Kidney capillary endothelial cell (primary cell): ENCODE measurements around the gene HBG1.
"Not testable (repeated sequence)": the region's sequence is repeated elsewhere in the genome, so short reads cannot be mapped to it uniquely, and the experiment has no call there.

ENCODE experiments used
- DNase-seq: peaks from one replicate; pipeline ENCODE4 v3.0.0-alpha.2; 2018; ENCODE audit warnings: low spot score

The HBG1 gene

DNA sequence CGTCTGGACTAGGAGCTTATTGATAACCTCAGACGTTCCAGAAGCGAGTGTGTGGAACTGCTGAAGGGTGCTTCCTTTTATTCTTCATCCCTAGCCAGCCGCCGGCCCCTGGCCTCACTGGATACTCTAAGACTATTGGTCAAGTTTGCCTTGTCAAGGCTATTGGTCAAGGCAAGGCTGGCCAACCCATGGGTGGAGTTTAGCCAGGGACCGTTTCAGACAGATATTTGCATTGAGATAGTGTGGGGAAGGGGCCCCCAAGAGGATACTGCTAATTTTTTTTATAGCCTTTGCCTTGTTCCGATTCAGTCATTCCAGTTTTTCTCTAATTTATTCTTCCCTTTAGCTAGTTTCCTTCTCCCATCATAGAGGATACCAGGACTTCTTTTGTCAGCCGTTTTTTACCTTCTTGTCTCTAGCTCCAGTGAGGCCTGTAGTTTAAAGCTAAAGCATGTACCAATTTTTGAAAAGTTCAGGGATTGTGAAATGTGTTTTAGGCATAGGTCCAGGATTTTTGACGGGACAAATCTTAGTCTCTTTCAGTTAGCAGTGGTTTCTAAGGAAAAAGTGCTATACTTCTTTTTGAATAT, at the start of gene HBG1:
TSS of gene HBG1 (minus strand) at position 51 of the 590 bp plus-strand sequence. CDS start 53 bp downstream, outside the sequence.
- not testable (repeated sequence) for DNase-seq

DNA sequence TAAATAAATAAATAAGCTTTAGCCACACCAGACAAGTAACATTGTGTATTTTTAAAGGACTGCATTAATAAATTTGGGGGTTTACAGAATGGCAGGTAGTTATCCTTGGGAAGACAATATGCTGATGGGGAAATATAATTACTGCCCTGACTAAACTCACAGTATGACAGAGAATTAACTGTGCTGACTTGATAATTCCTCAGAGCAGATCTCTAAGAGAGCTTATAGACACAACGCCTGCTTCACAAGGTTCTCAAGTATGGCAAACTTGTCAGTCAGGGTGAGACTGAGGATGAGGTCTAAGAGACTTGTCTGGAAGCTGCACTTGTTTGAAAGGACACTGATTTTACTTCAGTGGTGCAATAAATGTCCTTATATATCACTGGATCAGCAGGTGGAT, 48.8 kb upstream of the HBG1 start:
- no peak for DNase-seq

DNA sequence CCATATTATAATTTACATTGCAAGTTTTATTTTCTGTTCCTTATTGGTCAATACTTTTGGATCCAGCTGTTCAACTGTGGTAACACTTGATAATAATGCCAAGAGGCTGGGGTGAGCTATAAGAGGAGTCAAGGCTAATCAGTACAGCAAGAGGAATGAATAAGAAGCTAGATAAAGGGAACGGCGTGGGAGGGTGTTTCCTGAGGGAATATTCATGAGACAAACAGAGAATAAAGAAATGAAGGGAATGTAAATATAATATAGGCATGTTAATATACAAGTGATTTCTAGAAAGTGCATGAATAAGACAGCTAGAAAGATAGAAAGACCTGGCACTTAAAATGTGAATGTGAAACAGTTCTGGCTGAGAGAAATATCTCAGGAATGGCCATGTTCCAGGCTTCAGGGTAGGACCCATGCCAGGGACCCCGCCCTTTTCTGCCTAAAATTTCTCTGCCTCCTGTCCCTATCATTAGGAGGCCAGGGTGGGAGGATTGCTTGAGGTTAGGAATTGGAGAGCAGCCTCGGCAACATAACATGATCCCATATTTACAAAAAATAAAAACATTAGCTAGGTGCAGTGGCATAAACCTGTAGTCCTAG, 48.2 kb upstream of the HBG1 start:
- no peak for DNase-seq

DNA sequence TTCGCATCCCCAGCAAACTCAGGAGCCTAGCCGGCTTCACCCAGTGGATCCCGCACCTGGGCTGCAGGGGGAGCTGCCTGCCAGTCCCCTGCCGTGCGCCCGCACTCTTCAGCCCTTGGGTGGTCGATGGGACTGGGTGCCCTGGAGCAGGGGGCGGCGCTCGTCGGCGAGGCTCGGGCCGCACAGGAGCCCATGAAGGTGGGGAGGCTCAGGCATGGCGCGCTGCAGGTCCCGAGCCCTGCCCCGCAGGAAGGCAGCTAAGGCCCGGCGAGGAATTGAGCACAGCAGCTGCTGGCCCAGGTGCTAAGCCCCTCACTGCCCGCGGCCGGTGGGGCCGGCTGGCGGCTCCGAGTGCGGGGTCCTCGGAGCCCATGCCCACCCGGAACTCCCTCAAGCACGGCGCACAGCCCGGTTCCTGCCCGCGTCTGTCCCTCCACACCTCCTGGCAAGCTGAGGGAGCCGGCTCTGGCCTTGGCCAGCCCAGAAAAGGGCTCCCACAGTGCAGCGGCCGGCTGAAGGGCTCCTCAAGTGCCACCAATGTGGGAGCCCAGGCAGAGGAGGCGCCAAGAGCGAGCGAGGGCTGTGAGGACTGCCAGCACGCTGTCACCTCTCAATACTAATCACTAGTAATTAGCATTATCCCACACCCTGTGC, 44.8 kb upstream of the HBG1 start:
- DNase-seq: not testable (repeated sequence)

DNA sequence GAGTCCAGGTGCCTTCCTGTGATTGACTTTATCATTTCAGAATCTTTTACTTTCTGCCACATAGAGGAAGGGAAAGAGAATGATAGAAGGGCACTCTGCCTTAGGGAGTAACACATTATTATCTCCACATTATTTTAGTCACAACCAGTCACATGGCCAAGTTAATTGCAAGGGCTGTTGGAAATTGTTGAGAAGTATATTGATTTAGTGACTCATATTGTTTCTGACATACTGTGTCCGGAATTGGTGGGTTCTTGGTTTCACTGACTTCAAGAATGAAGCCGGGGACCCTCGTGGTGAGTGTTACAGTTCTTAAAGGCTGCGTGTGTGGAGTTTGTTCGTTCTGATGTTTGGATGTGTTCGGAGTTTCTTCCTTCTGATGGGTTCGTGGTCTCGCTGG, 43.4 kb upstream of the HBG1 start:
- no peak for DNase-seq

DNA sequence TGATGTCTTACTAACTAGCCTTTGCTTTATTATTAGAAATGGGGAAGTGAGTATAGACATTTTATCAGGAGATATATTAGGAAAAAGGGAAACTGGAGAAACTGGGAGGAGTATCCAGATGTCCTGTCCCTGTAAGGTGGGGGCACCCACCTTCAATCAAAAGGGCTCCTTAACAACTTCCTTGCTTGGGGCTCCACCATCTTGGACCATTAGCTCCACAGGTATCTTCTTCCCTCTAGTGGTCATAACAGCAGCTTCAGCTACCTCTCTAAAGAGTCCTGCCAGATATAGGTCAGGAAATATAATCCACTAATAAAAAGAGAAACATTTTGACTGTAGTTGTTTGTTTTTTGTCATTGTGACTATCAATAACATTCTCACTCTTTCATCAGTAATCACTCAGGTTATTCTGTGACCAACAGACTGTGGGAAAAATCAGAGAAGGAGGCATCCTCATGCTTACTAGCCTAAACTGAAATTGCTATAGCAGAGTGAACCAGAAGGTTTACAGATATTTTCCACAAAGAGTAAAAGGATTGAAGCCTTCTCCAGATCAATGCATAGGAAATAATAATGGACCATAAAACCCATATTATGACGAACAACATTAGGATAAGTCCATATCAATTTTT, 41.7 kb upstream of the HBG1 start:
- peak; percentile 29 for DNase-seq

DNA sequence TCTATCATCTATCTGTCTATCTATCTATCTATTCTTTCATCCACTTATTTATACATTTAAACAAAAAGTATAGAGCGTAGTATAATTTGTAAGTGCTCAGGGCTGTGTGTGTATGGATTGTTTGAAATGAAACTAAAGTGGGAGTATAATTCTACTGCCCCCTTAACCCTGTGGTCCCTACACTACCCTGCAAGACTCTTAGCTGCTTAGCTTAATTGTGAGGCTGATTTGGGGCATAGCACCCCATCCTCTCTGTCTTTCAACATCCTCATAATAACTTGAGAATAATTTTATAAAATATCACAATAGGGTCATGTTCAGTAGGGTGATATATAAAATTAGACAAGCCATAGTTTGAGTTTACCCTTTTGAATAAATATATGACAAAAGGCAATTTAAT, 40.4 kb upstream of the HBG1 start:
- no peak for DNase-seq

DNA sequence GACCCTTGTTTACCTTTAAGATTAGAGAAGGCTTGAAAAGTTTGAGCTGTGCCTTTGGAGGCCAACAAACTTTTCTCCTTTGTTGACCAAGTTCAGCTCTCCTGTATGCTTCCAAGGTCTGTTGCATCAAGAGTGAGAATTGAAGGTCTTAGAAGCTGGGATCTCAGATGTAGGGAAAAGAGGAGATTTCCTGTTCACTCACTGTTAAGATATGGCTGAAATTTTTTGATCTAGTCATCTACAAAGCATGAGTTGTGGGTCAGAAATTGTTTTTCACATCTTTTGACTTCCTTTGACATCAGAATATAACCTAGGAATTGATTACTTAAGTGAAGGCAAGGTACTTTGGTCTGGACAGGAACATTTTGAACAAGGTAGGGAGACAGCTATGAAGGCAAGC, 40.0 kb upstream of the HBG1 start:
- no peak for DNase-seq

DNA sequence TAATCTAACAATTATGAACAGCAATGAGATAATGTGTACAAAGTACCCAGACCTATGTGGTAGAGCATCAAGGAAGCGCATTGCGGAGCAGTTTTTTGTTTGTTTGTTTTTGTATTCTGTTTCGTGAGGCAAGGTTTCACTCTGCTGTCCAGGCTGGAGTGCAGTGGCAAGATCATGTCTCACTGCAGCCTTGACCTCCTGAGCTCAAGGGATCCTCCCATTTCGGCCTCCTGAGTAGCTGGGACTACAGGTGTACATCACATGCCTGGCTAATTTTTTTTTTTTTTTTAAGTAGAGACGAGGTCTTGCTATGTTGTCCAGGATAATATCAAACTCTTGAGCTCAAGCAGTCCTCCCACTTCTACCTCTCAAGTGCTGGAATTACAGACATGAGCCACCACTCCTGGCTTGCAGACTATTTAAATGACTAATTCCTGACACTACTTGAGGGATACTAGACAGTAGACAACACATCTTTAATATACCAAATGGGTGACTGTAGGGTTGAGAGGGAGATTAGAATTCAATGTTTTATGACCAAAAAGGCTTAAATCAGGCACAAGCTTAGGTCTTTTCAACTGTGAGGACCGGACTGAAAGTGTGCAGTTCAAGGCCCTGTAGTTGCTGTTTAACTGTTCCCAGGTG, 39.4 kb upstream of the HBG1 start:
- no peak for DNase-seq

DNA sequence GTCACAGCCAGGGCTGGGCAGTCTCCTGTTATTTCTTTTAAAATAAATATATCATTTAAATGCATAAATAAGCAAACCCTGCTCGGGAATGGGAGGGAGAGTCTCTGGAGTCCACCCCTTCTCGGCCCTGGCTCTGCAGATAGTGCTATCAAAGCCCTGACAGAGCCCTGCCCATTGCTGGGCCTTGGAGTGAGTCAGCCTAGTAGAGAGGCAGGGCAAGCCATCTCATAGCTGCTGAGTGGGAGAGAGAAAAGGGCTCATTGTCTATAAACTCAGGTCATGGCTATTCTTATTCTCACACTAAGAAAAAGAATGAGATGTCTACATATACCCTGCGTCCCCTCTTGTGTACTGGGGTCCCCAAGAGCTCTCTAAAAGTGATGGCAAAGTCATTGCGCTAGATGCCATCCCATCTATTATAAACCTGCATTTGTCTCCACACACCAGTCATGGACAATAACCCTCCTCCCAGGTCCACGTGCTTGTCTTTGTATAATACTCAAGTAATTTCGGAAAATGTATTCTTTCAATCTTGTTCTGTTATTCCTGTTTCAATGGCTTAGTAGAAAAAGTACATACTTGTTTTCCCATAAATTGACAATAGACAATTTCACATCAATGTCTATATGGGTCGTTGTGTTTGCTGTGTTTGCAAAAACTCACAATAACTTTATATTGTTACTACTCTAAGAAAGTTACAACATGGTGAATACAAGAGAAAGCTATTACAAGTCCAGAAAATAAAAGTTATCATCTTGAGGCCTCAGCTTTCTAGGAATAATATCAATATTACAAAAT, 38.6 kb upstream of the HBG1 start:
- no peak for DNase-seq

DNA sequence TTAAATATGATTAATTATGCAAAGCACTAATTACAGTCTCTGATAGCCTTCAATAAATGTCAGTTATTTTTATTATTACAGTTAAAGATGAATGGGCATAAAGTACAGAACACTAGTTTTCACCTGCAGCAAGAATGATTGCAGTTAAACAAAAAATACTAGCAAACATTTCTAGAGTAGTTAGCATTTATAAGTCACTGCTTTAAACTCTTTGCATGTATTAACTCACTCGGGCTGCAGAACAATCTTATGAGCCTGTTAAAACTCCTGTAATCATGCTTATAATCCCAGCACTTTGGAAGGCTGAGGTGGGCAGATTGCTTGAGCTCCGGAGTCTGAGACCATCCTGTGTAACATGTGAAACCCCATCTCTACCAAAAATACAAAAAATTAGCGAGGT, 37.2 kb upstream of the HBG1 start:
- no peak for DNase-seq

DNA sequence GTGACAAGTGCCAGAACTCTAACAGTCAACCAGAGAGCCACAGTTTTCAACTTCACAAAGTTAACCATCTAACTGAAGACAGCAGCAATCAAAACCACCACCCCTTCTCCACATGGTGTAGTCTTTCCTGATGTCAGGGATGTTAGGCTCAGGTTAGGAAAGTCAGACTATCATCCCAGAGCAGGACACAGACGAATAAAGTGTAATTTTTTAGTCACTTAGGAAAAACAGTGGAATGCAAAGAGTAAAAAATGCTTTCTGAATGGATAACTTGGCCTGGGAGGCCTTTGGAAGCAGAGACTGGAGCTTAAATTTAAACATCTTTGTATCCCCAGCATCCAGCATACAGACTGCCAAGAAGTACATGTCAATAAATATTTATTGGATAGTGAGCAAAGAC, 36.7 kb upstream of the HBG1 start:
- no peak for DNase-seq

DNA sequence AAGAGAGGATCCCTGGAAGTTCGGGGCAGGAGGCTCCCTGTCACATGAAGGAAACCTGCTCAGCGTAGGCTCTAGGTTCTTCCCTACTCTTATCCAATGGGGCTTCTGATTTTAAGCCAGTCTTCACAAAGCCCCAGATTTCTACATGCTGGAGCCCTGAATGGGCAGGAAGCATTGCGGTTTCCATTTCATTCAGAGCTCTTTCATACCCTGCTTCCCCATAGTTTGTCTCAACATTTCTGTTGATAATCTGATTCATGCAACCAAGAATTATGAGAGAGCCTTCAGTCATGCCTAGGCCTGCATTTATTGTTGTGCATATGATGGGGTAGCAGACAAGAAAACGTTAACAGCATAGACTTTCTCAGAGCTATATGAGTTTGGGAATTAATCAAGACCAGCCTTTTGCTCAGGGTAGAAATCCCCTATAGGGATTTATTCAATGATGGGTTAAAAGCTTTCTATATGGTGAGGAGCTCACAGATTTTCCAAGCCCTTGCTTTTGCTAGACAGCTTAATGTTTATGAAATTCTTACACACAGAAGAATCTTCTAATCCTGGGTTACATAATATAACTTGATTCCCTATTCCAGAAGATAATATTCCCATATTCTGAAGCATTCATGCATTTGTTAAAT, 36.2 kb upstream of the HBG1 start:
- DNase-seq: no peak

DNA sequence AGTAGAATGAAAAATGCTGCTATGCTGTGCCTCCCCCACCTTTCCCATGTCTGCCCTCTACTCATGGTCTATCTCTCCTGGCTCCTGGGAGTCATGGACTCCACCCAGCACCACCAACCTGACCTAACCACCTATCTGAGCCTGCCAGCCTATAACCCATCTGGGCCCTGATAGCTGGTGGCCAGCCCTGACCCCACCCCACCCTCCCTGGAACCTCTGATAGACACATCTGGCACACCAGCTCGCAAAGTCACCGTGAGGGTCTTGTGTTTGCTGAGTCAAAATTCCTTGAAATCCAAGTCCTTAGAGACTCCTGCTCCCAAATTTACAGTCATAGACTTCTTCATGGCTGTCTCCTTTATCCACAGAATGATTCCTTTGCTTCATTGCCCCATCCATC, 35.0 kb upstream of the HBG1 start:
- no peak for DNase-seq

DNA sequence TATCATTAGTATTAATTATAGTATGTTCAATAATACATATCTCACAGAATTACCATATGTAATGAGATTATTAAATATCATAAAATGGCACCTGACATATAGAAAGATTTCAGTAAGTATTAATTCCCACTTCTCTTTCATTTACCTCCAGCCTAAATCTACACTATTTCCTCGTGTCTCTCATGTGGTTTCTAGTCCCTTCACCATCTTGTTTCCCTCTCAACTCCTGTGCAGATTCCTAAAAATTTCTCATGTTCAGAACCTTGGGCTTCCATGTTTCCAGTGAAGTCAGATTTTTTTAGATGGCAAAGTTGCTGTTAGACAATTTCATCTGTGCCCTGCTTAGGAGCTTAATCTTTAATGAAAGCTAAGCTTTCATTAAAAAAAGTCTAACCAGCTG, 34.2 kb upstream of the HBG1 start:
- DNase-seq: no peak

DNA sequence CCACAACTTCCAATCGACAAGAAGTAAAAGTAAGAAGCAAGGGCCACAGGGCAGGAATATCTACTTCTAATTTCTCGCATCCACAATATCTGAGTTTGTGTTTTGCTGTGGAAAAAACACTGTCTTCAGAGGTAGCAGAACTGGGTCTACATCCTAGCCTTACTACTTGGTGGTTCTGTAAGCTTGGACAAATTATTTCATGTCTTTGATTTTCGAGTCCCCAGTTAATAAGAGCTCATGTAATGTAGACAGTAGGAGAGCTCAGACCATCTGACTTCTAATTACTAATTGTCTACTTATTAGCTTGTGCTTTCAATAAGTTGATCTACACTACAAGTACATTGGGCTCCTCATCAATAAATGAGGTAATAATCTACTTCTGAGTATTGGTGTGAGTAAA, 33.4 kb upstream of the HBG1 start:
- no peak for DNase-seq

DNA sequence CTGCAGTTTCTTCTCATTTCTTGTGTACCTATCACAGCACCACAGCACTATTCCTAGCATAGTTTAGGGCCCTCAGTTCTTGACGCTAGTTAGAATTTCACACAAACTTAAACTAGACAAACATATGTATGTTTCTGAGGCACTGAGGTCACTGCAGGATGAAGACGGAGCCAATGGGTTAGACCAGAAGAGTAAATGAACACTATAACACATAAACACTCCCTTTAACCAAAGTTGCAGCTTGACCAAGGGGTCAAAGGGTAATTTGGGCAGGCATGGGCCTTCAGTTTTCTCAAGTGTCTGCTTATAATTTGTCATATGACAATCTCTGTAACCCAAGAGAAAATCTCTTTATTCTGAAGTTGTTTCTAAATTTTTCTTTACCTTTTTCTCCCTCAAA, 33.0 kb upstream of the HBG1 start:
- no peak for DNase-seq

DNA sequence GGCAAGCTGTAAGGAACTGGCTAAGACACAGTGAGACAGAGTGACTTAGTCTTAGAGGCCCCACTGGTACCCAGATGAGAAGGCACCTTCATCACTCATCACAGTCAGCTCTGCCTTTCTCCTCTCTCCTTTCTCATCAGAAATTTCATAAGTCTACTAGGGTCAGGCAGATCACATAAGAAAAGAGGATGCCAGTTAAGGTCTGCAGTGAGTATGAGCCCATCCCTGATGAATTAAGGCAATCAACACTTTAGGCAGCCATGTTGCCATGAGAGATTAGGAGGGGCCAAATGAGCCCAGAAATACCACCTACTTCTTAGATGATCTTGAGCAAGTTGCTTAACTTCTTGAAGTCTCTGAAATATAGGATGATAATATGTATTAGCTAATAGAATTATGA, 31.9 kb upstream of the HBG1 start:
- DNase-seq: no peak

DNA sequence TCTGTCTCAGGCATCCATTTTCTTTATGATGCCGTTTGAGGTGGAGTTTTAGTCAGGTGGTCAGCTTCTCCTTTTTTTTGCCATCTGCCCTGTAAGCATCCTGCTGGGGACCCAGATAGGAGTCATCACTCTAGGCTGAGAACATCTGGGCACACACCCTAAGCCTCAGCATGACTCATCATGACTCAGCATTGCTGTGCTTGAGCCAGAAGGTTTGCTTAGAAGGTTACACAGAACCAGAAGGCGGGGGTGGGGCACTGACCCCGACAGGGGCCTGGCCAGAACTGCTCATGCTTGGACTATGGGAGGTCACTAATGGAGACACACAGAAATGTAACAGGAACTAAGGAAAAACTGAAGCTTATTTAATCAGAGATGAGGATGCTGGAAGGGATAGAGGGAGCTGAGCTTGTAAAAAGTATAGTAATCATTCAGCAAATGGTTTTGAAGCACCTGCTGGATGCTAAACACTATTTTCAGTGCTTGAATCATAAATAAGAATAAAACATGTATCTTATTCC, 31.0 kb upstream of the HBG1 start:
- peak; percentile 93 for DNase-seq

DNA sequence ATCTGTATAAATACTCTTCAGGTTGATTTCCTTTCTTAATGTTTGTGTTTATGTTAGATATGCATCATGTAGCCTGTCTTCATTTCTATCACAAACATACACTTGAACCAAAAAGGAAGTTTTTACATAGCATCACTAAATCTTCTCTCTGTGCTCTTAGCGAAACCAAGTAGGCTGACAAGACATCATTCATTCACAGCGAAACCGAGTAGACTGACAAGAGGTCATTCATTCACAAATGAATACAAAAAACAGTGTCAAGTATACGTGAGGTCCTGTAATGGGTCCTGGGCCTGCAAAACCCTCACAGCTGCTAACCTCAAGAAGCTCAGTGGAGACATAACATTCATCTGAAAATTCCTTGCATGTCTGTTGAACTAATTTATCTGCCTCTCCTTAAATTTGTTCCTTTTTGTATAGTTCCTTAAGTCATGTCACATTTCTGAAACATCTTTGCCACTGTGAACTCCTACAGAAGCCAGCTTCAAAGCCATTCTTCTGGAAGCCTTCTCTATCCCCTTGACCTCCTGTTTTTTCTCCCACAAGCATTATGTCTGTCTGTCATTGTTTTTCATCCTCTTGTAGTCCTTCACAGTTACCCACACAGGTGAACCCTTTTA, 29.9 kb upstream of the HBG1 start:
- DNase-seq: no peak
